Measurements from ENCODE around the gene PIK3R1.

PIK3R1 gene

GRCh38 chr5:68272289-68272688 lies 56.7 kb downstream of the PIK3R1 start:
- DNase-seq (ENCODE audit: low read depth), result no peak

GRCh38 chr5:68273717-68274409 lies 58.3 kb downstream of the PIK3R1 start:
- DNase-seq (ENCODE audit: low read depth), result no peak

GRCh38 chr5:68274847-68275651 lies 59.5 kb downstream of the PIK3R1 start:
- no peak for DNase-seq (ENCODE audit: low read depth)

GRCh38 chr5:68276740-68277139 lies 61.2 kb downstream of the PIK3R1 start:
- no peak for DNase-seq (ENCODE audit: low read depth)

- DNase-seq (ENCODE audit: low read depth), result no peak
These were observed 61.9 kb downstream of the PIK3R1 start for GRCh38 chr5:68277431-68277830.

- no peak for DNase-seq (ENCODE audit: low read depth)
These were observed 64.4 kb downstream of the PIK3R1 start for GRCh38 chr5:68279984-68280383.

GRCh38 chr5:68282001-68282400 lies 66.4 kb downstream of the PIK3R1 start:
- no peak for DNase-seq (ENCODE audit: low read depth)

- DNase-seq (ENCODE audit: low read depth), result no peak
These were observed 68.2 kb downstream of the PIK3R1 start for GRCh38 chr5:68283766-68284165.

- no peak for DNase-seq (ENCODE audit: low read depth)
These were observed 69.7 kb downstream of the PIK3R1 start for GRCh38 chr5:68285075-68285840.

GRCh38 chr5:68285851-68286611 lies 70.5 kb downstream of the PIK3R1 start:
- DNase-seq (ENCODE audit: low read depth), result no peak

- DNase-seq (ENCODE audit: low read depth), result no peak
These were observed 71.0 kb downstream of the PIK3R1 start for GRCh38 chr5:68286612-68286912.

- no peak for DNase-seq (ENCODE audit: low read depth)
These were observed 72.0 kb downstream of the PIK3R1 start for GRCh38 chr5:68287631-68287975.

- no peak for DNase-seq (ENCODE audit: low read depth)
These were observed 72.6 kb downstream of the PIK3R1 start for GRCh38 chr5:68287976-68288706.

GRCh38 chr5:68288707-68289134 lies 73.2 kb downstream of the PIK3R1 start:
- no peak for DNase-seq (ENCODE audit: low read depth)

- no peak for DNase-seq (ENCODE audit: low read depth)
These were observed 73.9 kb downstream of the PIK3R1 start for GRCh38 chr5:68289498-68289897.

- DNase-seq (ENCODE audit: low read depth), result no peak
These were observed 74.7 kb downstream of the PIK3R1 start for GRCh38 chr5:68290260-68290674.

- DNase-seq (ENCODE audit: low read depth), result no peak
These were observed 75.3 kb downstream of the PIK3R1 start for GRCh38 chr5:68290847-68291246.

GRCh38 chr5:68292316-68292715 lies 76.8 kb downstream of the PIK3R1 start:
- DNase-seq (ENCODE audit: low read depth), result no peak

GRCh38 chr5:68295772-68296171 lies 80.2 kb downstream of the PIK3R1 start:
- DNase-seq (ENCODE audit: low read depth), result no peak

GRCh38 chr5:68296895-68297294 lies 81.3 kb downstream of the PIK3R1 start:
- no peak for DNase-seq (ENCODE audit: low read depth)

GRCh38 chr5:68297656-68298055 lies 82.1 kb downstream of the PIK3R1 start:
- DNase-seq (ENCODE audit: low read depth), result no peak

GRCh38 chr5:68298479-68298878 lies 82.9 kb downstream of the PIK3R1 start:
- no peak for DNase-seq (ENCODE audit: low read depth)

Data from activated T-cell treated with anti-CD3 and anti-CD28 coated beads for 24 hours (primary cell).